DMS79 (cell line): Measurements from ENCODE around the gene MLH3.
"Not testable (repeated sequence)": the region's sequence is repeated elsewhere in the genome, so short reads cannot be mapped to it uniquely, and the experiment has no call there.

ENCODE experiments used
- DNase-seq: peaks from one replicate; lab custom pipeline; 2025; lab: John Stamatoyannopoulos, UW

The MLH3 gene

GRCh38 chr14:75050852-75051555 lies at the start of gene MLH3:
MLH3 (minus strand) TSS chr14:75051467; CDS start chr14:75049655, 1,812 bp downstream.
- DNase-seq: peak; percentile 86

- no peak for DNase-seq
These were observed 47.4 kb upstream of the MLH3 start for GRCh38 chr14:75098682-75099081.

GRCh38 chr14:75098212-75098611 lies 46.9 kb upstream of the MLH3 start:
- DNase-seq: no peak

GRCh38 chr14:75096959-75097358 lies 45.7 kb upstream of the MLH3 start:
- DNase-seq: no peak

GRCh38 chr14:75095690-75096089 lies 44.4 kb upstream of the MLH3 start:
- DNase-seq: no peak

- no peak for DNase-seq
These were observed 43.6 kb upstream of the MLH3 start for GRCh38 chr14:75094896-75095295.

GRCh38 chr14:75092698-75093097 lies 41.4 kb upstream of the MLH3 start:
- no peak for DNase-seq

GRCh38 chr14:75091251-75091650 lies 40.0 kb upstream of the MLH3 start:
- DNase-seq: no peak

- no peak for DNase-seq
These were observed 39.1 kb upstream of the MLH3 start for GRCh38 chr14:75090353-75090752.

- peak; percentile 25 for DNase-seq
These were observed 37.5 kb upstream of the MLH3 start for GRCh38 chr14:75088566-75089373.

GRCh38 chr14:75088153-75088552 lies 36.9 kb upstream of the MLH3 start:
- DNase-seq: no peak

- DNase-seq: no peak
These were observed 33.2 kb upstream of the MLH3 start for GRCh38 chr14:75084513-75084912.

GRCh38 chr14:75083271-75083670 lies 32.0 kb upstream of the MLH3 start:
- DNase-seq: no peak

GRCh38 chr14:75081660-75082229 lies 30.5 kb upstream of the MLH3 start:
- no peak for DNase-seq

- DNase-seq: no peak
These were observed 28.3 kb upstream of the MLH3 start for GRCh38 chr14:75079521-75079920.

GRCh38 chr14:75077794-75078193 lies 26.5 kb upstream of the MLH3 start:
- peak; percentile 59 for DNase-seq

GRCh38 chr14:75070383-75070782 lies 19.1 kb upstream of the MLH3 start:
- no peak for DNase-seq

GRCh38 chr14:75069811-75070145 lies 18.5 kb upstream of the MLH3 start:
- peak; percentile 87 for DNase-seq

- DNase-seq: peak; percentile 95
These were observed 18.0 kb upstream of the MLH3 start, which contains the start of gene ZC2HC1C for GRCh38 chr14:75069121-75069810. ZC2HC1C (plus strand) TSS chr14:75069641; CDS start chr14:75070574, 933 bp downstream.

GRCh38 chr14:75068294-75069120 lies 17.2 kb upstream of the MLH3 start:
- DNase-seq: peak; percentile 26

- not testable (repeated sequence) for DNase-seq
These were observed 16.5 kb upstream of the MLH3 start for GRCh38 chr14:75067765-75068164.

GRCh38 chr14:75067212-75067611 lies 15.9 kb upstream of the MLH3 start:
- no peak for DNase-seq
